HUES6 (cell line): ENCODE results near the gene LZTFL1.

Source experiments
- H3K27ac ChIP-seq: 2 replicates; pipeline ENCODE4 v1.7.0; 2013; ENCODE audit warnings: low read depth, mild to moderate bottlenecking, low read length, inconsistent platforms
- H3K27me3 ChIP-seq: 2 replicates; pipeline ENCODE4 v1.6.1; 2013; ENCODE audit warnings: low read length; ENCODE audit not compliant: control insufficient read depth, insufficient read depth
- H3K36me3 ChIP-seq: 2 replicates; pipeline ENCODE4 v1.6.1; 2013; ENCODE audit warnings: low read length; ENCODE audit not compliant: control insufficient read depth, insufficient read depth
- H3K4me1 ChIP-seq: 2 replicates; pipeline ENCODE4 v1.6.1; 2013; ENCODE audit warnings: low read length; ENCODE audit not compliant: control insufficient read depth, insufficient read depth
- H3K4me3 ChIP-seq: 2 replicates; pipeline ENCODE4 v1.5.1; 2013; ENCODE audit warnings: low read depth, low read length
- H3K9ac ChIP-seq: one replicate; pipeline ENCODE4 v1.6.1; 2013; ENCODE audit warnings: mild to moderate bottlenecking, low read length
- H3K9me3 ChIP-seq: 2 replicates; pipeline ENCODE4 v1.6.1; 2013; ENCODE audit warnings: low read depth, low read length; ENCODE audit not compliant: control insufficient read depth, insufficient read depth

LZTFL1 gene, protein sequence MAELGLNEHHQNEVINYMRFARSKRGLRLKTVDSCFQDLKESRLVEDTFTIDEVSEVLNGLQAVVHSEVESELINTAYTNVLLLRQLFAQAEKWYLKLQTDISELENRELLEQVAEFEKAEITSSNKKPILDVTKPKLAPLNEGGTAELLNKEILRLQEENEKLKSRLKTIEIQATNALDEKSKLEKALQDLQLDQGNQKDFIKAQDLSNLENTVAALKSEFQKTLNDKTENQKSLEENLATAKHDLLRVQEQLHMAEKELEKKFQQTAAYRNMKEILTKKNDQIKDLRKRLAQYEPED

DNA sequence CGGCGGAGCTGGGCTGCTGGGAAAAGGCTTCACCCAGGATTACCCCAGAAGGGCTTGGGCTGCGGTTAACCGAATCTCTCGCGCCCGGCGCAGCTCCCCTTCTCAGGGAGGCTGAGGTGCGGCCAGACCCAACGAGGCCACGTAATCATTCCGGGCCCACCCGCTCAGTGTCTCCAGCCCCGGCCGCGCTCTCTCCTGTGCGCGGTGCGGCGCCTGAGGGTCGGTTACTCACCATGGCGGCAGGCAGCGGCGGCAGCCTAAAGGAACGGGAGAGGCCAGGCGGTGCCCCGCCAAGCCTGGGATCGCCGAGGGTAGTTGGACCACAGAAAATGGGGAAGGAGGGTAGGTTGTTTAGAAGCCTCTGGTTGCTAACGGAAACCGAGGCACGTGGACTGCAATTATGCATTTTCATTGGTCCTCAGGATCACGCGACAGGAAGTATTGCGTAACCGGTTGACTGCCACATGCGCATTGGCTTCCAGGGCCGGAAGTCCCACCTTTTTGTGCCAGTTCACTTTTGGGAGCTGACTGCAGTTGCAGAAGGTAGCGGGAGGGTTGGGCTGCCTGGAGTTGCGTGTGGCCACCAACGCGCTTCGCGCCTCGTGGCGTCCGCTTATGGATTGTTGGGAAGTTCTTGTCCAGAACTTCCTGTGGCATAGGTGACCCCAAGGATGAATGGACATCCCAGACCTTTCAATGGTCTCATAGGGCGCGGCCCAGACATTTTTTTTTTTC, at the start of gene LZTFL1:
Gene LZTFL1, minus strand, starts transcription at position 363 of the 735 bp plus-strand sequence. Its CDS starts 128 bp downstream, at position 235.
- Histone ChIP-seq H3K9me3 (no peaks in the 10 kb centered on the region), H3K27ac (0 out of 2 replicates have a peak within 1 kb of the TSS, but pooled peaks have one; percentile 10), H3K36me3 (no peaks in the 10 kb centered on the region), H3K4me3 (peak within 1 kb of the TSS; percentile 74), H3K4me1 (no peaks in the 10 kb centered on the region), H3K9ac (peak within 1 kb of the TSS; percentile 68), H3K27me3 (peaks cover 46% of the 10 kb centered on the region)

DNA sequence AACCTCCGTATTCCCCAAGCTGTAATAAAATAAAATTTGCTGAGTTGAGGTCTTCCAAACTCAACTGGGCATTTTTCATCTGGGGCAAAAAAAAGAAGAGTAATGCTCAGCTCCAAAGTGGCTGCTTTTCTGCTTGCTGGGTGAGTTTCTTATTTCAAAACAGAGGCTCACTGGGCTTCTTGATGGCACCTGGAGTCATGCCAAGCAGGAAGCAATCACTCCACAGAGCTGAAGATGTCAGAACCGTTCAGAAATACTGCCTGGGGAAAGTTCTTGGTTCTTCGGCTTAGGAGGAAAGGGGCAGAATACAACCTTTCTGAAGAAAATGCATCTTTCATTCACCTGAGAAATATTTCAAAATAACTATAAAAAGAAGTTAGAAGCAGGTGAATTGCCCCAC, 48.5 kb upstream of the LZTFL1 start:
- Histone ChIP-seq H3K36me3 (no peaks in the 10 kb centered on the region), H3K27me3 (no peaks in the 10 kb centered on the region), H3K9me3 (0 out of 2 replicates have a peak, but pooled peaks cover 3% of the 10 kb centered on the region), H3K4me1 (peaks cover 3% of the 10 kb centered on the region), H3K27ac (no peak overlapping the region), H3K9ac (no peak overlapping the region), H3K4me3 (no peak overlapping the region)

DNA sequence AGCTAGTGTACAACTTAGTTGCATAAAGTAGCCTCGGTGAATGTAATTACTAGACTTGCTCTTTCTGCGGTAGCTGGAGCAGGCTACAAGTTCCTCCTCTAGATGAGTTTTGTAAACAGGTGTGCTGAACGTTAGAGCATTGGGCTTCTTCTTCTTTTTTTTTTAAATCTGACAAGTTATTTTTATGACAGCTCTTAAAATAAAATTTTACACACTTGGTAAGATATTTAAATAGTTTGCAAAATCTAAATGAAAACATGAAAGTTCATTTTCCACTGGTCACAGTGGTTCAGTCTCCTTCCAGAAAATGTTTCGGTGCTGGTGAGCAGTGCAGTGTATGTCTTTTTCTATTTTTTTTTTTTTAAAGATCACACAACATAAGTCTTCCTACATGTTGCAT, 47.4 kb upstream of the LZTFL1 start:
- Histone ChIP-seq H3K9me3 (0 out of 2 replicates have a peak, but pooled peaks cover 3% of the 10 kb centered on the region), H3K27ac (no peak overlapping the region), H3K4me3 (no peak overlapping the region), H3K9ac (no peak overlapping the region), H3K36me3 (no peaks in the 10 kb centered on the region), H3K27me3 (peaks cover 7% of the 10 kb centered on the region; the same call in 1 of the 2 replicates), H3K4me1 (peaks cover 3% of the 10 kb centered on the region; the same call in 1 of the 2 replicates)

DNA sequence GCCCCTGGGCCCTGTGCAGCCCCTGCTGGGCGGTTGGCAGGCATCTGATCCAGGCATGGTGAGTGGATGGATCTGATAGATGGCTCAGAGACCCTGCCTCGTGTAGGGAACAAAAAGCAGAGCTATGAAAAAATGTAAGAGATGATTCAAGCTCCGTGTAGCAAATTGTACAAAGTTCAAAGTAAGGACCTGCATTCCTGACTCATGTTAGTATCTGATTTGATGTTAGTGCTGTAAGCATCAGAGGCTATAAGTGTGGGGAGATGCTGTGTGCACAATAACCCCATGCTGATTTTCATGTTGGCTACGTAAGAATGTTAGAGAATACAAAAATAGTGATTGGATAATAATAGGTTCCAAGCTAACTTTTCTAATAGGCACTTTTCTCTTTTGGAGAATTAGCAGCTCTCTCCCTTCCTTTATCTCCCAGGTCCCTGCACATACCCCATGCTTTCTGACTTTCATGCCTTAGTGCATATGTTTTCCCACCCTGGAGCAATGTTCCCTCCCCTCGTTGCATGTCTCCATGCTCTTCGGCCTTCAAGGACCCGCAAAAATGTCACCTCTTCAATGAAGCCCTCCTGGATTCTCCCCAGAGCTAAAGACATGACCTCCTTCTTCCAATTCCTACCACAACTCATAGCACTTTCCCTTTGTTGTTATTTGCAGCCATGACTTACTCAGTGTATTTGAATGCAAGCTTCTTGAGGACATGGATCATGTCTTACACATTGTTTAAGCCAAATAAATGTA, 46.0 kb upstream of the LZTFL1 start:
- Histone ChIP-seq H3K27ac (no peak overlapping the region), H3K36me3 (no peaks in the 10 kb centered on the region), H3K9ac (no peak overlapping the region), H3K4me3 (no peak overlapping the region), H3K4me1 (peaks cover 3% of the 10 kb centered on the region; the same call in 1 of the 2 replicates), H3K27me3 (peaks cover 11% of the 10 kb centered on the region; the same call in 1 of the 2 replicates), H3K9me3 (0 out of 2 replicates have a peak, but pooled peaks cover 3% of the 10 kb centered on the region)

DNA sequence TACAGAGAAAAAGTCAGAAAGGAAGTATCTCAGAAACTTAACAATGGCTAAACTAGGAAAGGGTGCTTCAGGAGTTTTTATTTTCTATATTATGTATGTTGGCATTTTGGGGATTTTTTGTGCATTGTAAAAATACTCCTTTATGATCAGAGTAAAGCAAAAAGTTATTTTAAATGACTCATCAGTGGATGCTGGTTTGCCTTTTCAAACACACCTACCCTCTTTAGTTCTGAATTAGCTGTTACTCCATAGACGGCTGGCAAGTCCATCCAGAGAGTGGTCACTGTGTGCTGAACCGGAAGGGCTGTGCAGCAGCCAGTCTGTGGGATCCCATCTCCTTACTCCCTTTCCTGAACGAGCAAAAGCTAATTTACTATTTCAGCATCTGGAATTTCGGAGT, 45.4 kb upstream of the LZTFL1 start:
- no peak overlapping the region for H3K9ac ChIP-seq
- peaks cover 11% of the 10 kb centered on the region; the same call in 1 of the 2 replicates for H3K27me3 ChIP-seq
- no peaks in the 10 kb centered on the region for H3K36me3 ChIP-seq
- H3K4me1 ChIP-seq, result peaks cover 3% of the 10 kb centered on the region; the same call in 1 of the 2 replicates
- no peak overlapping the region for H3K4me3 ChIP-seq
- H3K9me3 ChIP-seq, result 0 out of 2 replicates have a peak, but pooled peaks cover 3% of the 10 kb centered on the region
- H3K27ac ChIP-seq, result no peak overlapping the region

DNA sequence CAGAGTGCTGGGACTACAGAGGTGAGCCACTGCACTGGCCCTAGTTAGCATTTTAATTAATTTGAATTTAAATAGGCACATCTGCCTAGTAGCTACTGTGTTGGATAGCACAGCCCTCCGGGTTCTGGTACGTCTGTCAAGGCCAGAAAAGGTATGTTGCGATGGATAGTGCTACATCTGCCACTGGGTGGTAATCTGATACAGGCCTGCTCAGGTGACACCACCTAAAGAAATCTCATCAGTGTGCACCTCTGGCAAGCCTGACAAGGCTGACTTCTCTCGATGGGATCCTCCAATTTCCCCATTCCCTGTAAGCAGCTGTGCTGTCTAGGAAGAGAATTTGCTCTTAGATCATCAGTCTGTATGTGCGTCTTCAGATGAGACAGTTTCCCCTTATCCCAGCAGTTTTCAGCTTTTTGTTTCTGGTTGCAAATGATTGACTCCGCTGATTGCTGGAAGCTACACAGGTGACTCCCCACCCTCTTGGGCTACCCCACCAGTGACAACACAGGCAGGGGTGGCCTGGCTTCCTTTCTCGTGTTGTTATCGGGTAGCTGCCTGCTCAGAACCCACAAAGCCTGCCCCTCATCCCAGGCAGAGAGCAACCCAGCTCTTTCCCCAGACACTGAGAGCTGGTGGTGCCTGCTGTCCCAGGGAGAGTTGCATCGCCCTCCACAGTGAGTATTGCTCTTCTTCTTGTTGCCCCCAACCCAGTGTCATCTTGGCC, 44.2 kb upstream of the LZTFL1 start, which contains the start of gene CCR9:
Gene CCR9, plus strand, starts transcription at position 565 of the 727 bp plus-strand sequence. CDS start 8,391 bp downstream, outside the sequence.
- H3K4me1 ChIP-seq, result peaks cover 3% of the 10 kb centered on the region; the same call in 1 of the 2 replicates
- H3K9me3 ChIP-seq, result no peaks in the 10 kb centered on the region
- H3K27ac ChIP-seq, result no peak within 1 kb of the TSS
- H3K36me3 ChIP-seq, result no peaks in the 10 kb centered on the region
- H3K9ac ChIP-seq, result no peak within 1 kb of the TSS
- H3K27me3 ChIP-seq, result peaks cover 11% of the 10 kb centered on the region; the same call in 1 of the 2 replicates
- no peak within 1 kb of the TSS for H3K4me3 ChIP-seq

DNA sequence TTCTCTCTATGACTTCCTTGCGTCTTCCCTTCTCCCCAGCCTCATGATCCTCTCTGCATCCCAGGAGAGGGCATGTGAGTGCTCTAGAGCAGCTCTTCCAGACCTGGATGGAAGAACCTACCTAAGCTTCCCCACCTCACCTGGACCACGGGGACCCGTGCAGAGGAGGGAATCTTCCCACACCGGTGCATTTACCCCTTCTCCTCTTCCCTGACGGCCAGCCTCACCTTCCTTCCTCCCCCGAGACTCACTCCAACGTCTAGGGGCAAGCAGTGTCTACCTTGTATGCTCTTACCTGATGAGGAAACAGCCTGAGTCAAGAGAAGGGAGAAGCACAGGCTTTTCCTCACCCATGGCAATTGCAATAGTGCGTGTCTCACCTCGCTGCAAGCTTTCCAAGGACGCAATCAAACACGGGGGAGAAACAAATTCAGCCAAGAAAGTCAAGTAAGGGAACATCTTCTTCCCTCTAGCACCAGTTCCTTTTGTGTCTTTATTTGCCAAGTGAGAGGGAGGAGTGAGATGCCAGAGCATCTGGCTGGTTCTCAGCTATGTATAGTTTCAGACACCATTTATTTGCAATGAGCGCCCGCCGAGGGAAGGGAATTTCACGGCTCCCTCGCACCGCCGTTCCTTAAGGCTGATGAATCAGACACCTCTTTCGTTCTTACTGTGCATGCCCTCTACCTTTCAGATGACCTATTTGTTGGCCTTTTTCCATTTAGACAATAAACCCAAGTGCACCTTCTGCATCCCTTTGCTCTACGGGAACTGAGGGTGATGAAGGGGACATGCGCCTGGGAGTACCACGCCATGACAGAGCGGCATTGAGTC, 42.7 kb upstream of the LZTFL1 start:
- peaks cover 3% of the 10 kb centered on the region; the same call in 1 of the 2 replicates for H3K4me1 ChIP-seq
- no peaks in the 10 kb centered on the region for H3K36me3 ChIP-seq
- H3K4me3 ChIP-seq, result no peak overlapping the region
- H3K27me3 ChIP-seq, result peaks cover 11% of the 10 kb centered on the region; the same call in 1 of the 2 replicates
- no peaks in the 10 kb centered on the region for H3K9me3 ChIP-seq
- H3K9ac ChIP-seq, result no peak overlapping the region
- no peak overlapping the region for H3K27ac ChIP-seq

DNA sequence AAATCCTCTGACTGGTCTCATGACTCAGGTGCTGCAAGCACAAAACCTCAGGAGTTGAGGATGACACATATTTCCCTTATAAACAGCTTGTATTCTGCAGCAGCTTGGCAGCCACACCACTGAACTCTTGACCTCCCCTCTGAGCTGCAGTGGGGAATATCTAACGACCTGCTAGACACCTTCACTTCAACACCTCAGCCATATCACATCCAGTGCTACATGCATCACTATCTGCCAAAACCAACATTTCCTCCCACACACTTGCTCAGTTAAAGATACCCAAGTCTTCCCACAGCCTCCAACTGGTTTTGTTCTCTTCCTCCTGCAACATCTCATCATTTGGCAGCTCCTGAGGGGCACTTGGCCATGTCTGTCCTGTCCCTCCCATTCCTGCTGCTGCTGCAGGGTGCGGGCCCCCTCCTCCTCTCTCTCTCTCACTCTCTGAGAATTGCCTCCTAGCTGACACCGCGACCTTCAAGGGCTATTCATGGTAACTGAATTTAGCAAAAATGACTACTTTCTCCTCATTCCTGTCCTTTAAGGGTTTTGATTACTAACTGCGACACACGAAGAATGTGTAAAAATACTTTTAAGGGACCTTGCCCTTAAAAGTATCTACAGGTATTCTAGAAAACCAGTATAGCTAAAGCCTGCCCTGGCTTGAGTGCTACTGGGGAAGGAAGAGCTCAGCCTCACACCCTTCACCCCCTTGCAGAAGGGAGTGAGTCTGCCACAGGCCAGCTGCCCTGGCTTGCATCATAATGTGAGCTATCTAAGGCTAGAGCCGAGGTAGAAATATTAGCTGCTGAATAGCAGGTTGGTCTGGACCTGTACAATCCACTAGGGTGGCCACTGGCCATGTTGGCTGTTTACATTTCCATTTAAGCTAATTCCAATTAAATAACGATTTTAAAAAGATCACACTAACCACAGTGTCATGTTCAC, 39.4 kb upstream of the LZTFL1 start:
- no peak overlapping the region for H3K9ac ChIP-seq
- no peaks in the 10 kb centered on the region for H3K36me3 ChIP-seq
- no peaks in the 10 kb centered on the region for H3K9me3 ChIP-seq
- peaks cover 16% of the 10 kb centered on the region; the same call in 1 of the 2 replicates for H3K27me3 ChIP-seq
- peaks cover 3% of the 10 kb centered on the region; the same call in 1 of the 2 replicates for H3K4me1 ChIP-seq
- no peak overlapping the region for H3K27ac ChIP-seq
- no peak overlapping the region for H3K4me3 ChIP-seq

DNA sequence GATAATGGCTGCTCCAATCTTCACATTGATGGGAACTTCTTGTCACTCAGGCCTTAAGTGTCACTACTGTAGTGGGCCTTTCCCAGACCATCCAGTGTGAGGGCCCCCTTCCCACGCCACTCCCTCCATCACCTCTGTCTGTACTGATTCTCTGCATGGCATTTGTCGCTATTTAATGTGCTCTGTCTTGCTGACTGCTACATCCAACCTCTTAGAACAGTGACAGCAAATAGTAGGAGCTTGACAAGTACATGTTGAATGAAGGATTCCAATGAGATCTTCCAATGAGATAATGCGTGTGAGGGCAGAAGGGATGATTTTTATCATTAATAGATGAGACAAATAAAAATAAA, 38.8 kb upstream of the LZTFL1 start:
- Histone ChIP-seq H3K27ac (no peak overlapping the region), H3K9me3 (no peaks in the 10 kb centered on the region), H3K9ac (no peak overlapping the region), H3K27me3 (peaks cover 20% of the 10 kb centered on the region; the same call in 1 of the 2 replicates), H3K36me3 (no peaks in the 10 kb centered on the region), H3K4me1 (no peaks in the 10 kb centered on the region), H3K4me3 (no peak overlapping the region)
